TTC549 (cell line): ENCODE data around the gene GALNTL6.

Experiments used
- FAIRE-seq: peaks from 2 replicates; lab custom pipeline; 2012; peaks lifted over from hg19 to GRCh38; lab: Jason Lieb, UNC

Gene GALNTL6

DNA sequence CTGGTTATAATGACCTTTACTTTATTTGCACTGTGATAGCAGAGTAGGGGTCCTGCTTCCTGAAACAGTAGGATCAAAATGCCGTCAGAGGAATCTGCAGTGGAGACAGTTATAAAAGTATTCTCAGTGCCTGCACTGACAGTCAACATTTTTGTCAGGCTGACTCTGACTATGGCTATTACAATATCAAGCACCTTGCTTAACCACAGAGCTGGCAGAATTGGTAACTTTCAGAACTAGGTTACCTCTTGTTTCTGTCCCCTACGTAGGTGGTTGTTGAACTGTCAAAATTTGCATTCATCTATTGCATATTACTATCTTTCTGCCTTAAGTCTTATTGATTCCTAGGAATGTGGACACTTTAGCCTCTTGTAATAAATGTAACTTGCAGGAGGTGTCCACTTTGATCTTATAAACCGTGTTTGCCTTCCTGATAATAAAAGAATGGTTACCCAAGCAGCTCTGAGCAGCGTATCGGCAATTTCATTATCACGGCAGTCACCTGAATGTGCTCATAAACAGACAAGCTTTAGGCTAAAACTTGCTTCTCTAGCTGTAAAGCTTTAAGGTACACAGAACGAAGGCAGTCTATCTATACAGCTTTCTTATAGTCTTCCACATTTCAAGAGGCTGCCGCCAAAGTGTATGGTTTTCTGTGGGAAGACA, 1002.4 kb downstream of the GALNTL6 start:
- no peak for FAIRE-seq

DNA sequence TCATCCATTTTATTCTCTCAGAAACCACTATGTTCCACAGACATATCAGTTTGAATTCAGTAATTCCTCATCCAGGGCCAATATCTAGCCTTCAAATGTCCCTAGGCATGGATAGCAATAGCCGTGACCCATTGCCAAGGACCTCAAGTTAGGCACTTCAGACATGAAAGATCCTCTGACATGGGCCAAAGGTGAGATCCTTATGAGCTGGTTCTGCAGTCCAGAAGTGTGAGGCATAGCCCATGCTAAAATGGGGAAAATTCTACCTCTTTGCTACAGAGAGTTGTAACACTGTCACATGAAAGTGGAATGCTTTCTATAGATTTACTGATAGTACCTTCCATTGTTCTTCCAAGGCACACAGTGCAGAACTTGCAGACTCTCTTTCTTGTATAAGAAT, 1005.7 kb downstream of the GALNTL6 start:
- no peak for FAIRE-seq

DNA sequence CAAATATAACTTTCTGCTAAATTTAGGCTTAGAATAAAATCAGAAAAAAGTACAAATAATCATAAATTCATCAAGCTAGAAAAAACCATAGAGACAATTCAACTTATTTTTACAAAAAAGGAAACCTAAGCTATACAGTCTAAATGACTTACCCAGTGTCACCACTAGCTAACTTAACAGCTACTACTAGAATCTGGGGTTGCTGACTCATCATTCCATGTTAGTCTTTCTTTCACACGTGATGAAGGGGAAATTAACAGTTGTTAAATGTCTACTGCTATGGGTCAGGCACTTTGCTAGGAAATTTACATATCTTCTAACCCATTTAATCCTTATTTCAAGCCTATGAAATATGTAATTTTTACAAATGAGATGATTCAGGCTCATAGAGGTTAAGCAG, 1006.1 kb downstream of the GALNTL6 start:
- no peak for FAIRE-seq

DNA sequence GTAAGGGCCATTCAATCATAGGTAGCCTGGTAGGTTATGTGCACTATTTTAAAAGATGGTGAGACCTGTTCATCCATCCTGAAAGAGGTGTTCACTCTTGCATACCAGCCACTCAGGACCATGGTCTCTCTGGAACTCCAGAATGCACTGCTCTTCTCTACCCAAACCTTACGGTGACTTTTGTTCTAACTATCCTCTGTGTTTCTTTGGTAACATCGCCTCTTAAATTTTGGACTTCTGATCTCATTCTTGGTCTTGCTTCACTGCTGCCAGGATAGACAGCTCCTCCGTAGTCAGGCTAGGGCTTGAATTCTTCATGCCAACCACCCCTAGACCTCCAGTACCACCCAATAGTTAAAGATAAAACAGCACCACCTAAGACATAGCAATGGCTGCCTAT, 1009.1 kb downstream of the GALNTL6 start:
- FAIRE-seq, result no peak

DNA sequence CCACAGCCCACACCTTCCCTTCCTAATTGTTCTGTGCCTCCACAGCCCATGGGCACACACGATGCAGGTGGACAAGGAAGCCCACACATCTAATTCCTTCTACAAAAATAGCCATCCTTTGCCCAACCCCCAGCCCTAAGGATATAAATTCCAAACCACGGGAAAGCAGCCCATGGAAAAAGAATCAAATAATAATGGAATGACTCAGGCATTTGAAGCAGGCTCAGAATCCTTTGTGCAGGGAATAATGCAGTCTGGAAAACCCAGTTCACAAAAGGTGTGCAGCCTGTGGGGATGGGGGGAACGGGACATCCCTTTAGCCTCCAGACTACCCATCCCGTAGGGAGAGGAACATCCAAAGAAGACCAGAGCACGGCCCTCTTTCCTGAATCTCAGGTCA, 1013.1 kb downstream of the GALNTL6 start:
- no peak for FAIRE-seq

DNA sequence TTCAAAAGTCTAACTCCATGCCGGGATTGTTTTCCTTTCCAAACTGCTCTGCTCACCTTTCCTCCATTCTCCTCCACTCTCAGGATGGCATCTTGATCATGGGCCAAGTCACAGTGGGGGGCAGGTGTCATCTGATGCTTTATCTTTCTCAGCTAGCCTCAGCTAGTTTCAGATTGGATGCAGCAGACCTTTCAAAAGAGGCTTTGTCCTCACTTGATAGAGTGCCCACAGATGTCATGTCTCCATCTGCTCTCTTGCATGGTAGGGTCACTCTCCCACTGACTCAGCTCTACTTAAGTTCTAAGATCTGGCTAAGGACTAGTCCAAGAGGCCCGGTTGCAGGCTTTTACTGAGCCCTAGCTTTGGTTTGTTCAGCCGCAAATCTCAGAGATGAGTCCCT, 1013.7 kb downstream of the GALNTL6 start:
- no peak for FAIRE-seq

DNA sequence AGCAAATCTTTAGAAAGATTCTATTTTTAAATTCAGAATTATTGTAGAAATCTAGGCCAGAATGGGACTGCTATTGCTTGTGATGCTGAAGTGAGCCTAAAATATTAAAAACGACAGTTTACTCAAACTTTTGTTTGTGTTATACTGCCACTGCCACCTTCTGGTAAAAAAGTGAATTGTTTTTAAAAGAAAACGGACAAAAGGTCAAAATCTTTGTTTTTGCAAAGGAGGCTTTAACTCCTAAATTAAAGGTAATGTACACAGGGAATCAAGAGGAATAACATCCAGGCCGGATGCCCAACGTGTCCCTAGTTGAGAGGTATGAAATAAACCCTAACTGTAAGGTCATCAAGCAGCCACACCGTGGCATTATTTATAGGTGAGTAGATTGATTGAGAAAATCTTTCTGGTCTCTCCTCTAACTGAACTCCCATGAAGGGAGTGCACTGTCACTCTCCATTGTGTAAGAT, 1017.1 kb downstream of the GALNTL6 start:
- FAIRE-seq, result peak; percentile 71

DNA sequence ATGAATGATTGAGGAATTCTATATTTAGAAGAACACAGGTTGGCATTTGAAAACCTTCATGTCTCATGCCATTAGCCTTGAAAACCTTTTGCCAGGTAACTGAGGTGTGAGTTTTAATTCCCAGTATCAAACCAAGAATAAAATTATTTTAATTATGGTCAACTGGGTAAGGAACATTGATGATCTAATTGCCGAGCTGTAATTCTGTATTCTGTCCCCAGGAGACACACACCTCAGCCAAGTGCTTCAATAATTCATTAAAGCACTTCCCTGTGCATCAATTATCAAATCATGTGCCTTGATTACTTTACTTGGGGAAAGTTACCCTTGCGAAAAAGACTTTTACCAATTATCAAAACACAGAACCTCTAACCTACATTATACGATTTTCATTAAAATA, 1023.5 kb downstream of the GALNTL6 start:
- no peak for FAIRE-seq

DNA sequence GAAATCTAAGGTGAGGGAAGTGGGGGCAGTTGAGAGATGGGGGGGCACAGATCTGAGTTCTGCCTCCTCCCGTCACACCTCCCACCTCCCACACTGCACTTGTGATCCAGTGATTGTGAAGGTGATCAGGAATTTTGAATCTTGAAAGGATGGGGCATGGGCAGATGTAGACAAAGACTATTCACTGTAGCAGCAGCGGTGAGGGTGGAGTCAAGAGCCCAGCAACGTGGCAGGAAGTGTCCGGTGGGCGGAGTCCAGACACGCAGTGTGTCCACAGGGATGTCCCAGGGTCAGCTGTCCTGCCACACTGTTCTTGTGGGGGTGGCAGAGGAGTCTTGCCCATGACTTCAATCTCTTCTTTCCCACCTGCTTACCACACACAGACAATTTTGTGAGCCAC, 1024.9 kb downstream of the GALNTL6 start:
- no peak for FAIRE-seq

DNA sequence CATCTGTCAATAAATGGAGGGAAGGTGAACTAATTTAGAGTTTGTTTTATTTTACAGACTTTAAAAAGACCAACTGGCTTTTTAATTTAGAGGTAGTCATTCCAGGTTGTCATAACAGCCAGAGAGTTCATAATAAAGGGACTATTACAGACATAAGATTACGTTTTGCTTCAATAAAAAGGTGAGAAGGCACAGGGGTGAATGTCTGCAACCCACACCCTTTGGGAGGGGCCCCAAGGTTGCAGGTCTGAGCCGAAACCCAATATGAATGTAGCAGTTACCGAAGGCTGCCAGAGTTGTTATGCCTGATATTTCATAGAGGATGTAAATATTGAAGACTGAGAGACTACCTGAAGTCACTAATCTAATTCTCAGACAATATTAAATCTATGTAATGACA, 1025.7 kb downstream of the GALNTL6 start:
- FAIRE-seq, result no peak

DNA sequence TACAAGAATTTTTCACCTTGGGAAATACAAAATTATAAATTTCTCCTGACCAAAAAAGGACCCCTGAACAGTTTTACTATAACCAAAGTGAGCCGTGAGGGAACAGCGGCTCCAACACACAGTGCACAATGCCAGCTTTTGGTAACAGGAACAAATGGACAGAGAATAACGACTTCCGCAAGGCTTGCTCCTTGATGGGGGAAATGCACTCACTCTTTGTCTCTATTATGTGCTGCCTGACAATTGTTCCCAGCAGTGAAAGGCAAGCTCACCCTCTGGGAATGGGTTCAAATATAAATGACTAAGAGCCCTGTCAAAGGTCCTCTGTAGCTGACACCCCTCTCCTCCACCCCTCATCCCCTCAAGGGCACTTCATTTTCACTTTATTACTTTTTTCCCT, 1029.6 kb downstream of the GALNTL6 start:
- FAIRE-seq, result no peak

DNA sequence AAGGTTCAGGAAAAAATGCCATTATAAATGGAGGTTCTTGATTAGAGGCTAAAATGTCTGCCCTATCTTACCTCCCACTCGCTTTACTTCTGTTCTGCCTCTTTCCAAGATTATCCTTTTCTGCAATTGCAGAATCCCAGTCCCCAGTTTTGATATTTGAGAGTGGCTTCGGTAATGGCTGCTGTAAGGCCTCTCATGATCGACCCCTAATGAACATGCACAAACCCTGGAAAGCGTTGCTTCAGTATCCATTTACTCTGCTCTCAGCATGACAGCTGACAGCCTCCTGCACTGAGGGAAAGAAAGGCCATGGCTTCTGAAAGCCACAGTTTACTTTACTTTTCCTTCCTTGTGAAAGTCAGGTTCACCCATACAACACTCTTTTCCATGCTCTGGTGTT, 1030.0 kb downstream of the GALNTL6 start:
- FAIRE-seq, result no peak

DNA sequence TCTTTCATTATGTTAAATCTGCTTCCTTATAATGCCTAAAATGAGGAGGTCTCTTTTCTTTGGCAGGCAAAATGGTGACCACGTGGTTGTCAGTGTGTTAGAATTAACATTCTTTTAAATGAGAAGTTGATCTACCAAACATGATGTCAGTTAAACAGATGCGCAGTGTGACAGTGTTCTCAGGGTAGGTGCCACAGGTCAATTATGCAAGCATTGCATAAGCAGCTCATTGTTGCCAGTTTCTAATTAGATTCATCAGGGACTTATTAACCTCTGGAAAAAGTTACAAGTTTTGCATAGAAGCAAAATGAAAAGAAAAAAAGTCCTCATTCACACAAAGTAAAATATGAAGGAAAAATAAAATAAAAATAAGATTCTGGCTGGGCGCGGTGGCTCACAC, 1031.4 kb downstream of the GALNTL6 start:
- FAIRE-seq, result no peak

DNA sequence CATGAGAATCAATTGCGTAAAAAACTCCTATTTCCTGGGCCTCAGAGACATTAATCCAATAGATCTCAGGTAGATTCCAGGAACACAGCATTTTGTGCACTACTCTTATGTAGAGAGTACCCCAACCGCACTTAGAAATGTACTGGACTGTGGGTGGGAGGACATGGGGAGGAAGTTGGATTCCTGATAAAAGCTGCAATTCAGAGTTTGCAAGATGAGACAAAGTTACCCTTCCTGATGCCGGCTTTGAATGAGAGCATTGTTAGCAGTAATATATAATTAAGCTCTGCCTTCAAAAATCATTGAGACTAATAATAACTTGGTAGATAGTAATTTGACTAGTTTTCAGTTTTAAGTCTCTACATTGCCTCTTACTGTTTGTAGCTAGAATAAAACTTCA, 1032.1 kb downstream of the GALNTL6 start:
- FAIRE-seq, result no peak

DNA sequence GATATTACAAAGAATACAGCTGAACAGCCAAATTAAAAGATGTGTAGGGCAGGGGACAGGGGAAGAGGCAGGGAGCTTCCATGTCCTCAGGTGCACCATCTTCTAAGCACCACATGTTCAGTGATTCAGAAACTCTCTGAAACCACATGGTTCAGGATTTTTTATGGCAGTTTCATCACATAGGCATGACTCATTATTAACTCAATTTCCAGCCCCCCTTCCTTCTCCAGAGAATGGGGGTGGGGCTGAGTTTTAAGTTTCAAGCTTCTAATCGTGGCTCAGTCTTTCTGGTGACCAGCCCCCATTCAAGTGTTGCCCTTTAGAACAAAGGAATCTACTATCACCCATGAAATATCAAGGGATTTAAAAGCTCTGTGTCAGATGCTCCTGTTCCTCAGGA, 1037.6 kb downstream of the GALNTL6 start:
- no peak for FAIRE-seq

DNA sequence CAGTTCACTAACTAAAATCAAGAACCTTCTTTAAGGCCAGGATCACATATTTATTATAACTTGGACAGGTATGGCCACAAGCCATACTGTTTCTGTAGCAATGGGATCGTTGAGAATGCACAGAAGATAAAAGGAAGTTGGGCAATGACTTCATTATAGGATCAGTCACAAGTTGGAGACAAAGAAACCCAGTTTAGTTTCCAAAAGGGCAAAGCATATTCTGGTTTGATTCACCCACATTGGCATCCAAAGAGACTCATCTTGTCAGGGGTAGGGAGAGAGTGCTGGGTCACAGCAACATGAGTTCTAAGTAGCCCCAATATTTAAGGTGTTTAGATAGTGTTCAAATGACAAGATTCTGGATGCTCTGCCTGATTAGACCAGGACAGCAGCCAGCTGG, 1038.3 kb downstream of the GALNTL6 start:
- FAIRE-seq, result no peak

DNA sequence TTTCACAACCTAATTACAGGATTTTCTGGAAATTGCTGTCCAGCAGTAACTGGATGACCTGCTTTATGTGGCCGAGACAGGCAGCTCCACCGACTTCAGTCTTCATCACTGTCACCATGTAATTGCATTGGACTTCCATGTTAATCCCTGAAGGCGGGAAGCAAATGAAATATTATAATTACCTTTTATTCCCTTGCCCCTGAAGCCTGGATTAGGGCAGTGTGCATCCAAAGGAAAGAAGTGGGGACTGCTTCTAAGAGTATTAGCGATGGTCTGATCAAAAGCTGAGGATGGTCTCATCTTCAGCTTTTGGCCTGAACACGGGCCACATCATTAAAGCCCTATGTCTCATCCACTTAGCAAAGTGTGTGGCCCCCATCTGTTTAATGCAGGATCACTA, 1043.8 kb downstream of the GALNTL6 start:
- FAIRE-seq, result no peak

DNA sequence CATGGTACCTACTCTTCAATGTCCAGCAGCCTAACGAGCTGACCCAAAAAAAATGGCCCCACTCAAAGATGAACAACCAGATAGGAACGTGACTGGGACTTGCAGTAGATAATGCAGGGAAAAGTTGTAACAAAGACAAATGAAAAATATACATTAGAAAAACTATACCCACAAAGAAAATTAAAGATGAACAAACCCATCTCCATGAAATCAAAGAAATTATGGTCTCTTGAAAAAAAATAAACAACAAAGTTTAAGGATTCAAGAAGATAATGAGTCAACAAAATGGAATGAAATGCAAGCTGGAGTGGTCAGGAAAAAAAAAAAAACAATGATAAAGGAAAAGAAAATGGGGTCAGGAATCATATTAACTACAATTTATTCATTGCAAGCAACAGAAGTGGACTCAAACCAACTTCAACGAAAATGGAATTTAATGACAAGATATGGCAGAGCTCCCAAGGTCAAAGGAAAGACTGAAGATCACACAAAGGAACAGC, 1045.6 kb downstream of the GALNTL6 start:
- FAIRE-seq, result no peak

DNA sequence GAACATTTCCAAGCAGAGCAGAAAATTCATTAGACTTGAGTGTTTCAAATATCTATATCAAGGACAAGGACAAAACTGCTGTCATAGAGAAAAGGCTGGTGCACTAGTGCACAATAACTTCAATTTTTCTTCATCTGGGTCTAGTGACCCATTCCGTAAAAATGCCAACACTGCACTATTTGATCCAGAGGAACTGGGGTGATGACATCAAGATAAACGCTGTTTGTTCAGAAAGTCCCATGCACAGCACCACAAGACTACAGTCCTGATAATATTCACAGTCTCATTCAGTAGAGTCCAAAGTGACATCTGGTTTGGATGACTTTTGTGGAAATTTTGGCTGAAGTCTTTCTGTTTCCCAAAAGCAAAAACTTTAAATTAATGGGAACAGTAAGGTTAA, 1051.9 kb downstream of the GALNTL6 start:
- no peak for FAIRE-seq

DNA sequence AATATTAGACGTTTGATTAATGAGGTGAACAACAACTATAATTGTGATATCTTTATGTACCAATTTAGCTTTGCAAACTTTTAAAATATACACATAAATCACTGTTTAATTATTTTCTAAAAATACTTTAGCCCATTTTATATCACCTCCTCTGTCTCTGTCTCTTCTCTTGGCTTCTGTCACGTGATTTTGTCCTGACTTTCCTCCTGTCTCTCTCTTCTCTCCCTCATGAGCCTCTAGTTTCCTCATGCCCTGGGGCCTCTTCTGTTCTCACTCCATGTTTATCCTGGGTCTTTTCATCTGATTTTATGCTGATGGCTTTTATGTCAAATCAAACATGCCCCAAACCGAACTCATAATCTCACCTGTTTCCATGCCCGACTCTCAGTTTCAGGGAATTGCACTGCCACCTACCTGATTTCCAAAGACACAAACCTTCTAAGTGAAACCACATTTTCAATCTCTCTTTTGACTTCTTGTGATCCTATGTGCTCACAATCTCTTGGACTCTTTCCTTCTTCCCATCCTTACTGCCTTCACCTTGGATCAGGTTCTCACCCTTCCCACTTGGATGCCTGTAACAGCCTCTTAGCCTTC, 1052.4 kb downstream of the GALNTL6 start:
- FAIRE-seq, result no peak

DNA sequence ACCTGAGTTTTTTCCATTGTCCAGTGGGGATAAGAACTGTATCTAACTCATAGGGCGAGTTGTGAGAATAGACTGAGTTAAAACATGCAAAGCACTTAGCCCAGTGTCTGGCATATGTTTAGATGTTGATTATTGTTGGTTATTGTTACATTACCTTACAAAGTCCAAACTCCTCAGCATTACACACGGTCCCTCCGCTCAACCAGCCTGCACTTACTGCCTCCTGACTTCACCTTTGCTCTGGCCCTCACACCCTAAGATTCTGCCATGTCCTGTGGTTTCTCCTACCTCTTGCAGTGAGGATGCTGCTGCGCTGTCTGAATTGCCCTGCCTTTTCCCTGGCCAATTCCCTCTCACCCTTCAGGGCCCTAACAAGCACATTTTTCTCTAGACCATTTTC, 1053.2 kb downstream of the GALNTL6 start:
- no peak for FAIRE-seq

DNA sequence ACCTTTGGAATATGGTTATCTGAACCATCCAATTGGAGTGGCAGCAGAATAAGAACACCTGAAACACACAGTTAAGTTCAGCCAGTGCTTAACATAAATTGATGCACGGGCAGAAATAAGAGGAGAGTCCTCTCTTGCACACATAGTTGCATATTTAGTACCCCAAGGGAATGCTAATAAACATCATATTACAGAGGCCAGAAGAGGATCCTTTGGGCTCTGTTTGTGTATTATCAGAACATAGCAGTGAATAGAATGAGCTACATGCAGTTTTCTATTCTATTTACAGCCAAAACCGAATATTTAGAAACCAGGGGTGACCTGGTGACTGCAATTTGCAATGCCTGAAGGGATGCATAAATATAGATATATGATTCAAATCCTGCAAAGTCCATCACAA, 1054.6 kb downstream of the GALNTL6 start:
- FAIRE-seq, result no peak

DNA sequence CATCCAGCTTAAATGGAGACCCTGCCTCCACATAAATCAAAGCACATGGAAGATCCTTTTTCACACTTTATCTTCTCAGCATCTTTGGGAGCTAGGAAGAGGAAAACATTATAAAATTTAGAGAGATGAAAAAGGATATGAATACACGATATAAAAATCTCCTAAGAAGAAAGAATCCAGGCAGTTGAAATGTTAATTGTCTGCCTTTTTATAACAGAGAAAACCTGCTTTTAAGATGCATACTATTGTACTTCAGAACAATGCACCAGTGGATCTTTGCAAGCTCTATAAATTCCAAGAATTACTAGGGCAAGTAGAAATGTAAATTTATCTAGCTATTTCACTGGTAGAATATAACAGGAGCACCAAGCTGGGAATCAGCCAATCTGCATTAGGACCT, 1055.1 kb downstream of the GALNTL6 start:
- no peak for FAIRE-seq

DNA sequence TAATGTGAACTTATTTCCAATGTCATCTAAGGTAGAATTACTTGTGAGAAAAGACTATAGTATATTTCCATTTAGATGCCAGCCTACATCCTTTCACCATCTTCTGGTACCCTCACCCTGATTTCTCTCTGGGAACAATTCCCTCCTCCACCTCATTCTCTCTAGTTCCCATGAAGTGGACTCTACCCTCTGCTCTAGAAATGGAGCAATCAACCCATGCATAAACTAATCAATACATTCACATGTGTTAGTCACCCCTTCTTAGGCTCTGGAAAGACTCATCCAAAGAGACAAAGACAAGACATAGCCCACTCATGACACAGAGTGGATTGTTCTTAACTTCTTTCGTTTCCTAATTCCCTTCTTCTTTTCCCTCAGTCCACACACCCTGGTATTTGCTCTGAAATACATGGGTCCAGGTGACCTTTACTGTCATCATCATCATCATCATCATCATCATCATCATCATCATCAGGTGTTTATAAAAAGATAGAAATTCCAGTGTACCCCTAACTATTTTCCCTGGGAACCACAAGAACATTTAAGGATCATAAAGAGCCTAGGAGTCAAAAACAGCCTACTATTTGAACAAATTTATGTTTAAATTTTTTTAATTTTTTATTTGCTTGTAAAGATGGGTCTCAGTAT, 1056.5 kb downstream of the GALNTL6 start:
- no peak for FAIRE-seq
